Mesenchymal stem cell (in vitro differentiated cells and primary cell): ENCODE results near the gene CLCN3.
A peak's percentile ranks its signal among the peaks of the same experiment; 100 is the strongest.

Source experiments
- DNase-seq: peaks from one replicate; pipeline ENCODE4 v3.0.0-alpha.2; 2013
- H2AFZ ChIP-seq: one replicate; pipeline ENCODE4 v1.6.1; 2013; ENCODE audit warnings: low read depth, mild to moderate bottlenecking, control low read depth, inconsistent platforms, low read length, moderate library complexity
- H2AK5ac ChIP-seq: 2 replicates; pipeline ENCODE4 v1.6.1; 2013; ENCODE audit warnings: low read length, moderate library complexity, mild to moderate bottlenecking, inconsistent platforms; ENCODE audit not compliant: severe bottlenecking
- H2BK120ac ChIP-seq: one replicate; pipeline ENCODE4 v1.6.1; 2013; ENCODE audit warnings: low read depth, mild to moderate bottlenecking, inconsistent platforms, low read length, moderate library complexity
- H2BK12ac ChIP-seq, 2 experiments: one replicate each; pipeline ENCODE4 v1.6.1; 2013; ENCODE audit warnings: inconsistent platforms in 2 of 2, low read length in 2 of 2, mild to moderate bottlenecking in 2 of 2, moderate library complexity in 2 of 2, control low read depth in 1 of 2
- H2BK15ac ChIP-seq: one replicate; pipeline ENCODE4 v1.6.1; 2013; ENCODE audit warnings: mild to moderate bottlenecking, low read depth, inconsistent platforms; ENCODE audit not compliant: poor library complexity, severe bottlenecking
- H2BK5ac ChIP-seq: 2 replicates; pipeline ENCODE4 v1.6.1; 2013; ENCODE audit warnings: low read depth, mild to moderate bottlenecking, low read length, control low read depth, inconsistent platforms; ENCODE audit not compliant: poor library complexity, severe bottlenecking
- H3K14ac ChIP-seq, 2 experiments: one replicate each; pipeline ENCODE4 v1.6.1; 2013; ENCODE audit warnings: inconsistent platforms in 2 of 2, low read length in 2 of 2, control low read depth in 1 of 2, mild to moderate bottlenecking in 1 of 2, moderate library complexity in 1 of 2
- H3K18ac ChIP-seq, 2 experiments: one replicate each; pipeline ENCODE4 v1.6.1; 2013; ENCODE audit warnings: inconsistent platforms in 2 of 2, low read length in 2 of 2, control low read depth in 1 of 2, low read depth in 1 of 2, mild to moderate bottlenecking in 1 of 2
- H3K23ac ChIP-seq, 2 experiments: one replicate each; pipeline ENCODE4 v1.6.1; 2013; ENCODE audit warnings: inconsistent platforms in 2 of 2, low read length in 2 of 2, mild to moderate bottlenecking in 2 of 2, moderate library complexity in 2 of 2, control low read depth in 1 of 2
- H3K27ac ChIP-seq: 2 replicates; pipeline ENCODE4 v1.5.1; 2013; ENCODE audit warnings: mild to moderate bottlenecking, moderate library complexity, low read length, control low read depth, inconsistent platforms; ENCODE audit not compliant: poor library complexity, severe bottlenecking
- H3K27me3 ChIP-seq, 2 experiments: 2 replicates each; pipeline versions ENCODE4 v1.6.1 to v1.7.0; 2013; ENCODE audit warnings: low read length in 2 of 2, mild to moderate bottlenecking in 2 of 2, moderate library complexity in 2 of 2, control low read depth in 1 of 2, inconsistent platforms in 1 of 2; ENCODE audit not compliant: control insufficient read depth in 1 of 2, insufficient read depth in 1 of 2
- H3K36me3 ChIP-seq, 2 experiments: 2 replicates each; pipeline versions ENCODE4 v1.6.1 to v1.7.0; 2013; ENCODE audit warnings: low read length in 2 of 2, control low read depth in 1 of 2, inconsistent platforms in 1 of 2, low read depth in 1 of 2, mild to moderate bottlenecking in 1 of 2; ENCODE audit not compliant: insufficient read depth in 2 of 2, control insufficient read depth in 1 of 2
- H3K4ac ChIP-seq, 2 experiments: one replicate each; pipeline ENCODE4 v1.6.1; 2013; ENCODE audit warnings: inconsistent platforms in 2 of 2, low read length in 2 of 2, mild to moderate bottlenecking in 2 of 2, moderate library complexity in 2 of 2, control low read depth in 1 of 2, low read depth in 1 of 2
- H3K4me1 ChIP-seq: 2 replicates; pipeline ENCODE4 v1.6.1; 2013; ENCODE audit warnings: low read depth, low read length, control low read depth; ENCODE audit not compliant: control insufficient read depth, insufficient read depth
- H3K4me2 ChIP-seq: 2 replicates; pipeline ENCODE4 v1.6.1; 2013; ENCODE audit warnings: low read length, mild to moderate bottlenecking, inconsistent platforms; ENCODE audit not compliant: poor library complexity, severe bottlenecking
- H3K4me3 ChIP-seq, 2 experiments: 2 replicates each; pipeline versions ENCODE4 v1.5.1 to v1.7.0; 2013; ENCODE audit warnings: low read length in 2 of 2, mild to moderate bottlenecking in 2 of 2, control low read depth in 1 of 2, low read depth in 1 of 2; ENCODE audit not compliant: insufficient read depth in 1 of 2
- H3K79me1 ChIP-seq: replicated peaks from 2 replicates; pipeline ENCODE4 v1.6.1; 2013; ENCODE audit warnings: mild to moderate bottlenecking, control low read depth, low read length, inconsistent platforms; ENCODE audit not compliant: poor library complexity, severe bottlenecking
- H3K9ac ChIP-seq: 2 replicates; pipeline ENCODE4 v1.7.0; 2013; ENCODE audit warnings: mild to moderate bottlenecking, low read length, moderate library complexity
- H3K9me3 ChIP-seq: 2 replicates; pipeline ENCODE4 v1.7.0; 2013; ENCODE audit warnings: mild to moderate bottlenecking, low read length; ENCODE audit not compliant: control insufficient read depth
- H4K8ac ChIP-seq: one replicate; pipeline ENCODE4 v1.6.1; 2013; ENCODE audit warnings: inconsistent platforms, mild to moderate bottlenecking, low read length, moderate library complexity
- H4K91ac ChIP-seq: one replicate; pipeline ENCODE4 v1.6.1; 2013; ENCODE audit warnings: mild to moderate bottlenecking, low read length, inconsistent platforms
- WGBS: methylation state at CpG from one replicate; pipeline ENCODE4 v1.1.7; 2013; ENCODE audit warnings: mixed read lengths; 5-methylcytosine and 5-hydroxymethylcytosine counted together

Gene CLCN3

DNA sequence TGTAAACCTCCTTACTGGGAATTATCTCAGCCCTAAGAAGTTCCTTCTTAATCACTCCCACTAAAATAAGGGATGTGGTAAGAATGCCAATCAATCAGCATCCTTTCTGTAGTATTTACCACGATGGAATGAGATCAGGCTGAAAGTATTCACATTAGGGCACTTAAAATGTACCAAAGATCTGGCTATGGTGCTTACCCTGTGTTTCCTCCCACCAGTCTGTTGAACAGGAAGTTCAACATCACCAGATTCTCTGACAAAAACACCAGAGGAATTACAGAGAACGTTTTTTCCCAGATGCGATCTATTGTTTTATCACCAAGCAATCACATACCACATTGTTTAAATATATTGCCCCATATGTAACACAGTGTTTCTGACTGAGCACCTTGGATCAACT is 2.1 kb upstream of the CLCN3 start:
- Histone ChIP-seq H2BK12ac (no peak overlapping the region), H3K27me3 (no peaks in the 10 kb centered on the region), H2BK5ac (no peak overlapping the region), H3K14ac (no peak overlapping the region), H3K9me3 (no peaks in the 10 kb centered on the region), H3K36me3 (no peaks in the 10 kb centered on the region), H3K4me2 (no peak overlapping the region), H3K23ac (no peak overlapping the region), H2BK15ac (no peak overlapping the region), H3K79me1 (no peaks in the 10 kb centered on the region), H3K18ac (no peak overlapping the region), H3K4ac (no peak overlapping the region), H3K4me1 (no peaks in the 10 kb centered on the region), H3K4me3 (no peak overlapping the region), H4K8ac (no peak overlapping the region), H3K27ac (no peak overlapping the region), H2AK5ac (no peak overlapping the region), H3K9ac (peak overlapping the region; percentile 99), H4K91ac (no peak overlapping the region), H2AFZ (no peak overlapping the region), H2BK120ac (no peak overlapping the region)
- WGBS = 28% methylated on average over 3 of the region's 3 CpGs
- peak; percentile 77 for DNase-seq

DNA sequence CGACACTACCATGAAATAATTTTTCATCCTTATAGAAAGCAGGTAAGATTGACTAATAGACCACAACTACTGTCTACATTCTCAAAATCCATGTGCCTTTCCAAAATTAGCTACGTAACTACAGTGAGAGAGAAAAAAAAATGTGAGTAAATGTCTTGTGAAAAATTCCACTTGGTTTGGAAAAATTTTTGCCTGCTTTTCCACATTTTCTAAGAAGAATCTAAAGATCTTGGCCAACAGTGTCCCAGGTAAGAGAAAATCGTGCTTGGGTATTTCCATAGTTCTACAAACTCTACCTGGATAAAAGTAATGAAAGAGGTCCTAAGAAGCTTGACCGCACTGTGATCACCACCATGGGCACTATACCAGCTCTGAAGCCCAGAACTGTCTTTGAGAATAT is 1.4 kb upstream of the CLCN3 start:
- Histone ChIP-seq H2AFZ (no peak overlapping the region), H3K18ac (no peak overlapping the region), H3K14ac (no peak overlapping the region), H3K27me3 (no peaks in the 10 kb centered on the region), H3K36me3 (no peaks in the 10 kb centered on the region), H4K91ac (no peak overlapping the region), H2BK5ac (no peak overlapping the region), H2BK120ac (no peak overlapping the region), H3K4me3 (peak overlapping the region in 1 of 2 experiments; percentile 94), H3K79me1 (no peaks in the 10 kb centered on the region), H3K9me3 (no peaks in the 10 kb centered on the region), H3K4me2 (peak overlapping the region; percentile 80), H3K23ac (no peak overlapping the region), H2BK12ac (no peak overlapping the region), H3K4ac (no peak overlapping the region), H3K9ac (peak overlapping the region; percentile 99), H3K4me1 (no peaks in the 10 kb centered on the region), H2BK15ac (no peak overlapping the region), H2AK5ac (no peak overlapping the region), H3K27ac (no peak overlapping the region), H4K8ac (no peak overlapping the region)
- 90% methylated on average over 2 of the region's 4 CpGs for WGBS
- DNase-seq = no peak

GRCh38 chr4:169619518-169619957 is 840 bp upstream of the CLCN3 start:
- Histone ChIP-seq H2BK12ac (peak overlapping the region in 1 of 2 experiments; percentile 57), H2BK5ac (no peak overlapping the region), H3K14ac (peak overlapping the region in 1 of 2 experiments; percentile 27), H3K4me1 (no peaks in the 10 kb centered on the region), H4K8ac (no peak overlapping the region), H3K4ac (peak overlapping the region in 1 of 2 experiments; percentile 49), H2BK120ac (no peak overlapping the region), H3K9ac (peak overlapping the region; percentile 99), H3K27me3 (no peaks in the 10 kb centered on the region), H3K79me1 (no peaks in the 10 kb centered on the region), H3K18ac (peak overlapping the region; percentile 50 to 92), H3K4me2 (peak overlapping the region; percentile 80), H2BK15ac (no peak overlapping the region), H2AK5ac (no peak overlapping the region), H2AFZ (peak overlapping the region; percentile 72), H3K4me3 (peak overlapping the region; percentile 72 to 94), H3K36me3 (no peaks in the 10 kb centered on the region), H4K91ac (peak overlapping the region; percentile 22), H3K27ac (peak overlapping the region; percentile 69), H3K23ac (peak overlapping the region in 1 of 2 experiments; percentile 73), H3K9me3 (no peaks in the 10 kb centered on the region)
- peak; percentile 71 for DNase-seq
- WGBS = 0% methylated on average over 9 of the region's 12 CpGs

- H2BK12ac ChIP-seq = no peak overlapping the region
Observed at GRCh38 chr4:169620880-169621248, 486 bp downstream of the CLCN3 start.

More at GRCh38 chr4:169620880-169621248, 486 bp downstream of the CLCN3 start:
- H3K79me1 ChIP-seq = peaks cover 2% of the 10 kb centered on the region
- peak overlapping the region; percentile 87 for H3K18ac ChIP-seq
- no peak overlapping the region for H2BK15ac ChIP-seq
- H3K4me2 ChIP-seq = peak overlapping the region; percentile 74
- WGBS = 2% methylated on average over 12 of the region's 14 CpGs
- peaks cover 1% of the 10 kb centered on the region for H3K4me1 ChIP-seq
- peak overlapping the region; percentile 87 for H3K27ac ChIP-seq
- peak overlapping the region; percentile 76 for H2BK120ac ChIP-seq
- H2AK5ac ChIP-seq = peak overlapping the region; percentile 53
- peak overlapping the region; percentile 99 for H3K9ac ChIP-seq
- H3K27me3 ChIP-seq = no peaks in the 10 kb centered on the region
- H3K4me3 ChIP-seq = peak overlapping the region; percentile 52 to 94
- no peak overlapping the region for H4K91ac ChIP-seq
- no peaks in the 10 kb centered on the region for H3K9me3 ChIP-seq
- DNase-seq = peak; percentile 61
- H3K23ac ChIP-seq = peak overlapping the region in 1 of 2 experiments; percentile 93
- no peak overlapping the region for H4K8ac ChIP-seq
- peaks cover 0 to 2% of the 10 kb centered on the region in 2 experiments for H3K36me3 ChIP-seq
- H2AFZ ChIP-seq = no peak overlapping the region
- peak overlapping the region; percentile 77 for H2BK5ac ChIP-seq
- H3K4ac ChIP-seq = peak overlapping the region; percentile 73 to 93
- peak overlapping the region in 1 of 2 experiments; percentile 48 for H3K14ac ChIP-seq
